ENCODE data around the gene NKX2-1.

- no peak for TF ChIP-seq CTCF (IDR thresholded peaks at IDR 0.05; ENCODE audit: extremely low read depth in 1 of 2, insufficient read depth in 1 of 2, low read depth in 1 of 2, low read length in 2 of 2)
- no peak for TF ChIP-seq POLR2A (IDR thresholded peaks at IDR 0.05; ENCODE audit: low read depth, low read length)
Measured at GRCh38 chr14:36525746-36526099, 5.7 kb upstream of the NKX2-1 start.
